GM04504 (cell line): ENCODE data around the gene NTRK1.

Experiments
- DNase-seq: peaks from one replicate; pipeline ENCODE4 v3.0.0-alpha.2; 2012; ENCODE audit warnings: low read depth

NTRK1 gene

DNA sequence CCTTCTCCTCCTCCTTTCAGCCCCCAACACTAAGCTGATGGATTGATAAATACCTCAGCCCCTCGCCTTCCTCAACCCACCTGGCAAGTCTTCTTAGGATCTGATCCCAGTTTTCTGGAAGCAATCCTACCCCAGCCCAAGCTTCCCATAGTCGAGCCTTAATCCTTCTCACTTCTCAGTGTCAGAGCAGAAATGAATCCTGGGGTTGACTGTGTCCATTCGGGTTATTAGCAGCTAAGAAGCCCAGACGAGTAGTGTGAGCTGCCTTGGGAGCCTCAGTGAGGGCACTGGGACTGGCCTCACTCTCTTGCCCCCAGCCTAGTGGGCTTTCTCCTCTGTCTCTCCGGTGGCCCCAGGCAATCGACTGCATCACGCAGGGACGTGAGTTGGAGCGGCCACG is 20.4 kb downstream of the NTRK1 start:
- no peak for DNase-seq

DNA sequence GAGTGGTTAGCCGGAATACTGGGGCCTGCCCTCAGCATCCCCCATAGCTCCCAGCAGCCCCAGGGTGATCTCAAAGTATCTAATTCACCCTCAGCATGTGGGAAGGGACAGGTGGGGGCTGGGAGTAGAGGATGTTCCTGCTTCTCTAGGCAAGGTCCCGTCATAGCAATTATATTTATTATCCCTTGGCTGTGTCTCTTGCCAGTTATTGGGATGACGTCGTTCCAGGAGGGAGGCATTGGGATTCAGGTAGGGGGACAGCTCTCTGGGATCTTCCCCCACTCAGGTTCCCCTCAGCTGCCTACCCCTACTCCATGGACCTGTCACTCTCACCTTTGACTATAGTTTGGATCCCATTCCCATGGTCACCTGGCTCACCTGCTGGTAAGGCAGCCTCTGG is 21.0 kb downstream of the NTRK1 start:
- no peak for DNase-seq

DNA sequence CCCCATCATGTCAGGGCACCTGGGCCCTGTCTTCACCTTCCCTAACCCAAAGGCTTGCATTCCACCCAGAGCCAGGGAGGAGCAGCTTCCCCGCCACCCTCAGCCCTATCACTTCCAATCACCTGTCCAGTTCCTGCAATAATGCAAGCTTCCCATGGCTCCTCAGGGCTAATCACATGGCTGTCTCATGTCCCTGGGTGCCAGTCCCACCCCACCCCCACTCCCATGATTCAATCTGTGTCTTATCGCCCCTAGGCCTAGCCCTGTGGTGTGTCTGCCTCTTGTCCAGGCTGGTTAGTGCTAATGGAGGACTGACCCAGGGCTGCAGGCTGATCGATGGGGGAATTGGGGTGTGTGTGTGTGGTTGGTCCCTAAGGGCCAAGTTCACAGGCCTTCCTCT is 21.9 kb downstream of the NTRK1 start:
- DNase-seq: no peak

DNA sequence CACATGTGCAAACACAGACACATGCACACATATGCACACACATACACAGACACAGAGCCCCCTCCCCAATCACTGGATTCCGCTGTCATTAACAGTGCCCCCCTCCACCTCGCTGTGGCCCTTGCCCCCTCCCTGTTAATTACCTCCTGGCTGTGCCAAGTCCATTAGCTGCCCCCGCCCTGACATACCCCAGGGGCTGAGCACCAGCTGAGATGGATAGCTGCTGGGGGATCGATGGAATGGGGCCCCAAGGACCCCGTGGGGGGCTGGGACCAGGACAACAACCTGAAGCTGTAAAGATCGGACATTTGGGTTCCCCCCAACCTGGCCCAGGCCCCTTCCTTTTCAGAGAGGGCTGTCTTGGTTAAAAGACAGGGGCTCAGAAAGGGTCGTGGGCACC is 23.3 kb downstream of the NTRK1 start:
- DNase-seq: no peak

DNA sequence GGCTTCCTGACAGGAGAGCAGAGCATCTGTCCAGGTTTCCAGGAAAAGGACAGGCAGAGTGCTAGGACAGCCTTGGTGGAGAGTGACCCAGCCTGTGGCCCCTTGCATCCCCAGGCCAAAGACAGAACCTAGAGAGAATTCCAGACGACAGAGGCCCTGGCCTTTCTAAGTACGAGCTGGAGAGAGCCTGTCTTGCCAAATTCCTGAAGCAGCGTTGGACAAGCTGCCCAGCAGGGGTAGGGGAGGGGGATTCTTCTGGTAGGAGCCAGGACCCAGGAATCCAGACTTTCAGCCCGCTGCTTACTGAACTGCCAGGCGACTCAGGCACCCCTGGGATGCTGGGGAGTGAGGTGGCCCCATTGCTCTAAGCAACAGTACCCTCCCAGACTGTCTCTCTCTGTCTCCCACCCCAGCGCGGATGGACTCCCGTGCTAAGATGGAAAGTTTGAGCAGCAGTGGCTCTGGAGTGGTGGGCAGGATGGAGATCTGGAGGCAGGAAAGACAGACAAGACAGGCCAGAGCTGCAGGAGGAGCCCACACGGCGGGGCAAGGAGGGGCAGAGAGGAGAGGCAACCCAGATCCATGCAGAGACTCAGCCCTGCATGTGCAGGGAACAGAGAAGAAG is 24.0 kb downstream of the NTRK1 start:
- DNase-seq: no peak

DNA sequence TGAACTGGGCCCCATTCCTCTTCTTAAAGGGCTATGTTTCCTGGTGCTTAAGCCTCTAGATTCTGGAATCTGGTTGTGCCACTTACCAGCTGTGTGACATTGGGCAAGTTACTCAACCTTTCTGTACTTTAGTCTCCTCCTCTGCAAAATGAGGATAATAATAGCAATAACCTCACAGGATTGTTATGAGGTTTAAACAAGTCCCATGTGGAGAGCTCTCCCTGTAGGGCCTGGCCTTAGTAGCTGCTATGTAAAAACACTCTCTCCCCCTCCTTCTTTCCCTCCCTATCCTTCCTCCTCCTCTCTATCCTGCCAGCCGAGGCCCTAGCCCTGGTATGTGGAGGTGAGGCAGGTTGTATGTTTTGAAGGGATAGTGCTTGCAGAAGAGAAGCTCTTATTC is 24.6 kb downstream of the NTRK1 start:
- DNase-seq: no peak

DNA sequence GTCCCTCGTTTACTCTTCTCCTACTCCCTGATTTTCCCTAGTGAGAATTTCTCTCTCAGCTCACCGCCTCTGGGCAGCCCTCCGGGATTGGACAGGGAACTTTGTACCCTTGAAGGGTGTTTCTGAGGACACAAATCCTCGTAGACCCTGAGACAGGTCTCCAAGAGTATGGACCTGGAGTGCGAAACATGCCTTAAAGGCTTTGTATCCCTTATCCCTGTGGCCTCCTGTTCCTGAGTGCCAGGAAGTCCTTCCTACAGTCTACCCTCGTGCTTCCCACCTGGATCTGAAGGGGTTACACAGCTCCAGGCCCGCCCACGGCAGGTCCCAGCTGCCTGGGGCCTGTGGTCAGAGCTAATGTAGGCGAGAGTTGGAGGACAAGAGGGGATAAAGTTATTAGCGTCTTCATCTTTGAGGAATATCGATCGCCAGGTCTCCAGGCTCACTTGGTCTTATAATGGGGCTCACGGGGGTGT is 25.3 kb downstream of the NTRK1 start:
- DNase-seq: no peak

DNA sequence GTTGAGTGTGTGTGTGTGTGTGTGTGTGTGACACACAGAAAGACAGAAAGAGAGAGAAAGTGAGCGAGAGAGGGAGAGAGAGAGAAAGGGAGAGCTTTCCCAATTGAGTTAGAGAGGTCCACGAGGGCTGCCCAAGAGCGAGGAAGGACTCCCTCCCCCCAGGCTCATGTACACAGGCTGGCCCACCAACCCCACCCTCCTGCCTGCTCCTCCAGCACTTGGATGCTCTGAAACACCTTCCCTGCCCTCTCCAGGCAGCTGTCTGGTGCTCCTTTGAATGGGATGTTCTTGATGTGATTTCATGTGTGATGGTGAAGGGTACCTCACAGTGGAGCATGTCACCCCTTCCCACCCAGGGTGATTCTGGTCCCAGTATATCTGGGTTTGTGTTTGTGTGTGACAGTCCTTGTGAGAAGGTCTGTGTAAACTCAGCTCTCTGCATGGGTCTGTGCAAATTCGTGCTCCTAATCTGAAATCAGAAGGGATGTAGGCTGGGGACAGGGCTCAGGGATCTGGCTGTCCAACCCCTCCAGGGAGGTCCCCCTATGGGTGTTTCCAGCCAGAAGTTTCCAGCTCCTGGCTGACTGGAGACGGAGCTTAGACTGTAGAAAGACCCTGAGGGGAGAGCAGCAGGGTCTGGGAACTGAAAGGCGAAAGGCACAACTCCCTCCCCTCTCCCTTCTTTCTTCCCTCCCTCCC is 26.1 kb downstream of the NTRK1 start:
- DNase-seq: no peak

DNA sequence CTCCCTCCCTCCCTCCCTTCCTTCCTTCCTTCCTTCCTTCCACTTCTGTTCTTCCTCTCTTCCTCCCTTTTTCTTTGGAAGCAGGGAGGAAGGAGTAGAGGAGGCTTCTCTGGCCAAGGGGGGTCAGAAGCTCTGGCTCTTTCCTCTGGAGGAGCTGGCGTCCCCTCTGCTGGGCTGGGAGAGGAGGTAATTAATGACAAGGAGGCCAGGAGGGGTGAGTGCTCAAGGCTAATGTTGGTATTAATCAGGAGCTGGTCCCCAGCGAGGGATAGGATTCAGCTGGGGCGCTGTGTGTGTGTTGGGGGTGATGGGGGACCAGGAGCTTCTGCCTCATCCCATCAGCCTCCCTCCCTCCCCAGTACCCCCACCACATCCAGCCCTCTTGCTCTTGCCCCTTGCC is 26.7 kb downstream of the NTRK1 start:
- no peak for DNase-seq

DNA sequence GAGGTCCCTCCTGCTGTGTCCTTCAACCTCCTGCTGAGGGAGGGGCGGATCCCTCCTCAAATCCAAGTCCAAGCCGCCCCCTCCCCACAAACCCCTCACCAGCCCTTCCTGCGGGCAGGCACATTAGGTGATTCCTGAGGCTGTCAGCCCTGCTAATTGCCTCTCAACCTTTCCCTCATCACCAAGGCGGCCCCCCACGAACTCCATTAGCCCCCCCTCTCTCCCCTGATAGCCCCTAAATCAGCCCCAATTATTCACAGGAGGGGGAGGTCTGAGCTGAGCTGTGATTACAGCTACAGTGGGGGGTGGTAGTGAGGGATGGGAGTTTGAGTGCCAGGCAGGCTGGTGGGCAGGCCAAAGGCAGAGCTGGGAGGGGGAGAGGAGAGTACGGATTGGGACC is 27.1 kb downstream of the NTRK1 start:
- no peak for DNase-seq

DNA sequence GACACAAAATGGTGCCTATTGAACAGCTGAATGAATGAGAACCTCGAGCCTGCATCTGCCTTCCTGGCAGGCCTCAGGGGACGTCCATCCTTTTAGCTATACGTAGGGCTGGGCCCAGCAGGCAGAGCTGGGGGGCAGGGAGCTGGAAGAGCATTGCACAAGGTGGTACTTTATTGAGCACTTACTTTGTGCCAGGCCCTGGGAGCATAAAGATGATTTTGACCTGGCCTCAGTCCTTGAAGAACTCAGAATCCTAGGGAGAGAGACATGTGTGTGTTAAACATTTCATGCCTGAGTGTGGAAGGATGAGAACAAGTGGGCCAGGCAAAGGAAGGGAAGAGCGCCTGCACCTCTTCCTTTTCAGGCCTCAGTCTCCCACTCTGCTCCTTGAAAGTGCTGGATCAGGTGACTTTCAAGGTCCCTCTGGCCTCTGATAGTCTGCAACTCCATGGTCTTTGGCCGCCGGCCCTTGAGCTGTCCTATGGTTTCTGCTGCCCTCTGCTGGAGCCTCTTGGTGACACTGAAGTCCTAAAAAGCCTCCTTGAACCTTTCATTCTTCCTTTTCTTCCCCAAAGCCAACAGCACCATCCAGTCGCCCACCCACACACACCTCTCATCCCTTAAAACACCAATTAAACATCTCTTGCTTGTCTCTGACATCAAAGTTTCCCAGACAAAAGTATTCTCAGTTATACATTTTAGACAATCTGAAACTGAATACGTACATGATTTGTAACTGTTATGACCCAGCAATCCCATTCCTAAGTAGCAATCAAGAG is 29.3 kb downstream of the NTRK1 start:
- DNase-seq: peak; percentile 45

DNA sequence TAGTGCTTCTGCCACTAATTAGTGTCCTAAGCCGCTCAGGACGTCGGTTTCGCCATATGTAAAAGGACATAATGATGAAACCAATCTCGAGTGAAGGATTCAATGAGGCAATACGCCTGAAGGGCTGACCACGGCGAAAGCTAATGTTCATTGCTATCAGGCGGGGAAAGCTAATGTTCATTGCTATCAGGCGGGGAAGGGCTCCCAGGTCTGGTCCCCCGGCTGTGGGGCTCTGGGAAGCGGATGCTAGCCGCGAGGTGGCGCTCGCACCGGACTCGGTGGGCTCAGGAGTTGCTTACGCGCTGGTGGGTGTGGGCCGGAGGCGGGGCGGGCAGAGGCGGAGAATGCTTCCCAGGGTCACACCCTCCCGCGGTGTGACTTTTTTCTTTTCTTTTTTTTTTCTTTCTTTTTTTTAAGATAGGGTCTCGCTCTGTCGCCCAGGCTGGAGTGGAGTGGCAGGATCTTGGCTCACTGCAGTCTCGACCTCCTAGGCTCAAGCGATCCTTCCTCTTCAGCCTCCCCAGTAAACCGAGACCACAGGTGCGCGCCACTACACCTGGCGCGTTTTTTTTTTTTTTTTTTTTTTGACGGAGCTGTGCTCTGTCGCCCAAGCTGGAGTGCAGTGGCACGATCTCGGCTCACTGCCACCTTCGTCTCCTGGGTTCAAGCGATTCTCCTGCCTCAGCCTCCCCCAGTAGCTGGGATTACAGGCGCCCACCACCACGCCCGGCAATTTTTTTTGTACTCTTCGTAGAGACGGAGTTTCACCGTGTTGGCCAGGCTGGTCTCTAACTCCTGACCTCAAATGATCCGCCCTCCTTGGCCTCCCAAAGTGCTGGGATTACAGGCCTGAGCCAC is 31.8 kb downstream of the NTRK1 start:
- DNase-seq: peak; percentile 62

DNA sequence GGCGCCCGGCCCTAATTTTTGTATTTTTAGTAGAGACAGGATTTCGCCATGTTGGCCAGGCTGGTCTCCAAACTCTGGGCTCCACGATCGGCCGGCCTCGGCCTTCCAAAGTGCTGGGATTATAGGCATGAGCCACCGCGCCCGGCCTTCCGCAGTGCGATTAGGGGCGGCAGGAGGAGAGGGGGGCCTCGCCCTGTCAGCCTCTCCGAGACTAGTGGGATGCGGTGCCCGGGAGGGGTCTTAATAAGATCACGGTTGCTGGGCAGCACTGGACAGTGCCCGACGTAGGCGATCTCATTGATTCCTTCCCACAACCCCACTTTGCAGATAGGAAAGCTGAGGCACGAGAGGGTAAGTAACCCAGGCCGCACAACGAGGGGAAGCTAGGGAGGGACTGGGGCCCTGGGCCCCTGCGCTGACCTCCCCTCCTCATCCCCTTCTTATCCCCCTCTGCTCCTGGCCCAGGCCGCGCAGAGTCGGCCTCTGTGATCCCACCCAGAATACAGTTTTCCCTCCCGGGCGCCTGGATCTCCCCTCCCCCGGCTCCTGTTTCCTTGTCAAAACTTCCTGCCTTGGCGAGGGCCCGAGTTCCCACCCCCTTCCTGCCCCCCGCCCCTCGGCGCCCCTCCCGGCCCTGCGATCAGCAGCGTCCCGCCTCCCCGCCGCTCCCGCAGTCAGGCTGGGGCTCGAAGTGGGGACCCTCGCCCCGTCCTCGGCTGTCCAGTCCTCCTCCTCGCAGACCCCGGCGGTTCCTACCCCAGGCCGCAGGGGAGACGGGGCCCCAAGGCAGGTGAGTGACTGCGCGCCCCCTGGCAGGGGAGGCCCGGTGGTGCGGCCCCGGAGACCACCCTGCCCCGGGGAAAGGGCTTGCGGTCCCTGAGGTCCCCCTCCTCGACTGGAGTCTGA is 32.6 kb downstream of the NTRK1 start, which contains the start of gene PEAR1:
PEAR1 (plus strand) TSS at position 671 of the 906 bp plus-strand sequence. CDS start 10,209 bp downstream, outside the sequence.
- DNase-seq: no peak

DNA sequence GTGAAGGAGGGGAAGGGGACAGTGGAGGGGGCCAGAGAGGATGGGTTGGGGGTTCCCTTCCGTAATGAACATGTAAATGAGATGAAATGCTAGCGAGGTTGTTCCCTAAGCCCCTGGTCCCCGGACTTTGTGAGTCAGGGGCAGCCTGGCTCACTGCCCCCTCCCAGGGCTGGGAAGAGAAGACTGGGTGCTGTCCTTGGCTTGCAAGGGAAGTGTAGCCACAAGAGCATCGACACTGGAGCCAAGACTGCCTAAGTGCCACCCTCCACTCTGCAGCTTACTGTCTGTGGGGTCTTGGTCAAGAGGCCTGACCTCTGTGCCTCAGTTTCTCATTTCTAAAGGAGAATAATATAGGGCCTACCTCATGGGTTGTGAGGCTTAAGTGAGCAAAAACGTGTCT is 33.3 kb downstream of the NTRK1 start:
- no peak for DNase-seq

DNA sequence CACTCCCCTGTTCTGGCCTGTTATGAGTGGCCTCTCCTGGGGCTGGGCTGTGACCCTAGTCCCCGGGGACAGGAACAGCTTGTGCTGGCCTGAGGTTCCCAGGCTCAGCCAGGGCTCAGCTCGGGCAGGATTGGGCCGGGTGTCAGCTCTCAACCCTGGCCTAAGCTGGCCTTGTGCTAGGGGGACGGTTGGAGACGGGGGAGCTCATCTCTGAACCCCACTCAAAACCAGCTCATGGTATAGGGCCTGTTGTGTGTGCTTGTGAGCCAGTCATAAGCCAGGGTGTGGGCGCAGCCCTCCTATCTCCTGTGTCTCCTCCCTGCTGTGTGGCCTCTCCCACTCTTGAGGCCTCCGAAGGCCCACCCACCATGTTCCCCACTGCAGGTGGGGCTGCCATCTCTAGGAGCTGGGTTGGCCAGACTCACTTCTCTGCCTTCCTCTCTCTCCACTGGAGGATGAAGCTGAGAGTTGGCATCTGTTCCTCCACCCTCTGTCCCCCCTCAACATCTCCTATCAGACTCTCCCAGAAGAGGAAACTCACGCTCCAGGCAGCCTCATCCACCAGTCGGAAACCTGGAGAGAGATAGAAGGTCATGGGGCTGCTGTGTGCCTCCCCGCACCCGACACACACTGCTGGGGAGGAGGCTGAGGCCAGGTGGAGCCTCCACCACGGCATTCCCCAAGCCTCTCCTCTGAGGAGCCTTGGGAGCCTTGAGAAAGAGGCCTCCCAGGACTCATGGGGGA is 34.2 kb downstream of the NTRK1 start:
- no peak for DNase-seq

DNA sequence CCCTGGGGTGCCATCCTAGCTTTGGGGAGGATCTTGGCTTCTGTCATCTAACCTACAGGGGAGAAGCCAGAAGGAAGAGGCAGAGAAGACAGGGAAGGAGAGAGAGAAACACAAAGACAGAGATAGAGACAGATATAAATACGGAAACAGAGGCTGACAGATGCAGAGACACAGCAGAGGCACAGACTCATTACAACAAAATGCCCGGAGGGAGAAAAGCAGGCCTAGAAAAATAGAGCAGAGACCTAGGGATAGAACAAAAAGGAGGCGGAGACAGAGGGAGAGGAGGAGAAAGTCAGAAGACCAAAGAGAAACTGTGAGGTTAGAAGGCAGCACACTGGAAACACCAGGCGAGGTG is 34.8 kb downstream of the NTRK1 start:
- DNase-seq: no peak

DNA sequence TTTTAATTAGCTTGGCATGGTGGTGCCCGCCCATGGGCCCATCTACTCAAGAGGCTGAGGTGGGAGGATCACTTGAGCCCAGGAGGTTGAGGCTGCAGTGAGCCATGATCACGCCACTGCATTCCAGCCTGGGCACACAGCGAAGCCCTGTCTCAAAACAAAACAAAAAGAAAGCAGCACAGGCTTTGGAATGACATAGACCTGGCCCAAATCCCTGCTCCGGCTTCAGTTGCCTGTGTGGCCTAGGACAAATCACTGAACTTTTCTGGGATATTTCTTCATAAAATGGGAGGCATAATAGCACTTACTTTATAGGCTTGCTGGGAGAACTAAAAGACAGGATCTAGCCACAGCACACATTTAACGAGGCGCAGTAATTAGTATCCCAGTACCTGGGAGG is 35.3 kb downstream of the NTRK1 start:
- DNase-seq: no peak

DNA sequence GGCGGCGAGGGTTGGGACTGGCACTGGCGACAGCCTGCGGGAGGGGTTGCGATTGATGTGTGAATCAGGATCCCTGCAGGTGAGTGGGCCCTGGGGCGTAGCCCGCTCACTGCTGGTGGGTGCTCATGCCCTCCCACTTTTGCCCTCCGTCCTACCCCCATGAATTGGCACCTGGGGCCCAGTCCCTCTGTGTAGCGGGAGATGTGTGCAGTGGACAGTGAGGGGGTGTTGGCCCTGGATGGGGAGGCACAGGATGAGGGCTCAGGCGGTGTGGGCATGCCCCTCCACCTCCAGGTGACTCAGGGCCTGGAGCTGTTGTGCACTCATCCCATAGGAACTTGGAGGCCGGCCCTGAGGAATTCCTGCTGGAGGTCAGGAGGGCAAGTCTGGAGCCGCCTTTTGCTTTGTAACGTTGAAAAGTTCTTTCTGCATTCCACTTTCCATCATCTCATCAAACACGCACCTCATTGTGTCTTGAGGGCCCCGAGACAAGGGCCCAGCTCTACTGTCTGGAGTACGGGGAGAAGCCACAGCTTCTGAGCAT is 35.9 kb downstream of the NTRK1 start:
- DNase-seq: peak; percentile 83

DNA sequence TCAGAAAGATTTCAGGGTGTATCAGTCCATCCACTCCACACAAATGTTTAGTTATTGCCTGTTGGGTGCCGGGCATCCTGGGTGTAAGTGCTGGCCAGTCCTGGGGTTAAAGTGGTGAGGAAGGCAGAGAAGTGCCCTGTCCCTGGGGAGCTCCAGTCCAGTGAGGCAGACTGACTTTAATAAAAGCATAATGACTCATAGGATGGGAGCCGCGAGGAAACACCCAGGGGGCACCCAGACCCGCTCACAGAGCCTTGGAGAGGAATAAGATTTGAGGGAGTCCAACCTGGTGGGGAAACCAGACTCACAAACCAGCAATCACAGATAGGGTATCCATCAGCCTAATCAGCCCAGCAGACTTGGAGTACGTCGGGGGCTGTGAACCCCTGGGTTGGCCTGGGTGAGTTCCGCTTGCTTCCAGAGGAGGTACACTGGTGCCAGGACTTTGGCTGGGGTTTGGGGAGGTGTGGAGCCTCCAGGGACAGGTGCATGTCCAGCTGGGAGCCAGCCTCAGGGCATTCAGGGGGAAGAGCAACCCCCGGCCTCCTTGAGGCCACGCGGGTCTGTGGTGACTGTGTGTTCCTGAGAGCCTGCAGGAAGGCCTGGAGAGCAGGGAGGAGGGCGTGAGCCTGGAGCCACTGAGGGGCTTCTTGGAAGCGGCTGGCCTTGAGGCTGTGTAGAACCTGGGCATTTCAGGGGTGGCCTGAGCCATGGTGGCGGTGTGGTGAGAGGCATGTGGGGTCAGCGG is 36.6 kb downstream of the NTRK1 start:
- peak; percentile 42 for DNase-seq
